HG03135 (cell line): ENCODE measurements around the gene NAV2.

ENCODE experiments used
- ATAC-seq: cut with Tn5 transposase; IDR thresholded peaks from one replicate; pipeline ENCODE4 v1.9.1; 2021; ENCODE audit warnings: mild to moderate bottlenecking, moderate library complexity; ENCODE audit not compliant: unreplicated experiment

The NAV2 gene

GRCh38 chr11:20031155-20032001, 318.7 kb downstream of the NAV2 start:
- ATAC-seq = no peak

DNA sequence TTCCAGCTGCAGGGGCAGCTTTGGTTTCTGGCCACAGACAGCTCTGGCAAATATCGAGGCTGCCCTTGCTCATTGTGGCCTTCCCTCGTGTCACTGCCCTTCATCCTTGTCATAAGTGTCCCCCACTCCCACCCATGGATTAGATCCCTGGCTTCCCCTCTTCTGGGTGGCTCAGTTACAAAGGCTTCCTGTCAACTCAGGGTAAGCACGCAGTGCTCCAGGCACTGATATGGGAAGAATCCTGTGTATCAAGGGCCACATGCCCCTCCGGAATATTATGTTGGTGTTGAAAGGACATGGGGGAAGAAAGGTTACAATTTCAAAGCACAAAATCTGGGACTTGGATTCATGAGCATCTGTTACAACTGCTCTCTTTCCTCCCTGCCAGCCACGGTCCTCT, 319.5 kb downstream of the NAV2 start:
- ATAC-seq = no peak

DNA sequence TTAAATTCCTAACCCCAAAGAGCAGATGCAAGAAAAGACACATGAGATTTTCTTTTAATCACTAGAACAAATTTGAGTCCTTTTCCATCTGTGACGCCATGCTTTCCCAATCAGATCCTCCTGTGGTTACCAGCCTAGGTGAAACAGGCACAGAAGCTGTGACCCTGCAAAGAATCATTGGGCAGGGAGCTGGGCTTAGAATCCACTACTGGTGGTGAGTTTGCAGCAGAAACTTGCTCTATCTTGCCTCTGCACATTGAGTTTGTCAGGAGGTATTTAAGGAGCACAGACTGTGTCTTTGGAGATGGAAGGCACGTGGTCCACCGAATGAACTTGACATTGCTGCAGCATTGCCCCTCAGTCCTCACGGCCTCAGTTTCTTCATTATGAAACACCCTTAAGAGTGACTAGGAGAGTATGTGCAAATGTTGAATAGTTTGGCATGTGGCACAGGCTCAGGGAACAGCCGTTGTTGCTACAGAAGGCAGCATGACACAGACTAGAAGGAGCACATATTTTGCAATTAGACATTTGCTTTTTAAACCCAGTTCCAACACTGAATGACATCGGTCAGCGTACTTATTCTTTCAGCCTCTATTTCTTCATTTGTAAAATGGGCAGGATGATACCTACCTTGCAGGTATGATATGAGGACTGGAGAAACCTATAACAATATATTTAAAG, 320.1 kb downstream of the NAV2 start:
- ATAC-seq = no peak

- no peak for ATAC-seq
Observed at GRCh38 chr11:20033806-20034205, 321.2 kb downstream of the NAV2 start.

DNA sequence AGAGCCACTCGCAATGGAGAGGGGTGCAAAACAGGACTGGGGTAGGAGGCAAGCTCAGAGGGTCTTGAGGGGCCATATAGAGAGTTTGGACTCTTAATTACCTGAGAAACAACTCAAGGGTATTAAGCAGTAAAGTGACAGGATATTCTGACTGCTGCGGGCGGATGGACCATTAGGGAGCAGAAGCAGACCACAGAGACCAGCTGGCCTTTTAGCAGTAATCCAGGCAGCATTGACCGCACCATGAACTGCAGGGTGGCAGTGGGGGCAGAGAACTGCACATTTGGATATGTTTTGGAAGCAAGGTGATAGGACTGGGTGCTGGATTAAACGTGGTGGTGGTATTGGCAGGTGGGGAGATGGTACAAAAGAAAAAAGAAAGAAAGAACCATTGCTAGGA, 322.3 kb downstream of the NAV2 start:
- ATAC-seq = no peak

- ATAC-seq = no peak
Observed at GRCh38 chr11:20035375-20035700, 322.7 kb downstream of the NAV2 start.

DNA sequence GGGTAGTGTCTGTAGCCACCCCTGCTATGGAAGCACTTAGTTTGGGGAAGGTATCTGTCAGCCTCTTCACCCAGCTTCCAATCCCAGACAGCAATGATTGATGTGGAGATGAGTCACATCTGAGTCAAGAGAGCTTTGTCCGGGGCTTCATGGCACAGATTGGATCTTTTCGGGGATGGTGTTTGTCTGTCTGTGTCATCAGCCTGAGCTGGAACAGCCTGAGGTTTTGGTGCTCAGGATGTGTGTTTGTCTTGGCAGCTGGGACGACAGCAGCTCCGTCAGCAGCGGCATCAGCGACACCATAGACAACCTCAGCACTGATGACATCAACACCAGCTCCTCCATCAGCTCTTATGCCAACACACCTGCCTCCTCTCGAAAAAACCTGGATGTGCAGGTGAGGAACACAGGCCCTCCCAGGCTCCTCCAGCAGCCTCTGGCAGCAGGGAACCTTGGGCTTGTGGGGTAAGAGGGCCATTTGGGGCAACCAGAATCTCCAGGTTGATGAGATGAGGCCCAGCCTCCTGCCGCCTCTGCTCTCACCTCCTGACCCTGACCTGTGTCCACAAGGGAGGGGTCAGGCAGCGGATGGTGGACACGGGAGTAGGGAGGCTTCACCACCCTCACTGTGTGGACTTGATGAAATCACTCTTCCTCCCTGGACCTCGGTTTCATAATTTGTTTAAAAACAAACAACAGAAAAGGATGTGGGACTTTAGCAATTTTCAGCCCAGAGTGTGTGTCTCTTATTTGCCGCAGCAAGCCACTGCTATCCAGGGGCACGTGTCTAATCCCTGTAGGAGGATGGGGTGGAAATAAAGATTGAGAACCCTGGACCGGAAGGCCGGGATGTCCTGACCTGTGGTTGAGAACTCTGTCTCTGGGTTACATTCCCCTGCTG, 323.3 kb downstream of the NAV2 start:
- ATAC-seq = no peak

GRCh38 chr11:20036626-20037335, 324.1 kb downstream of the NAV2 start:
- ATAC-seq = no peak

GRCh38 chr11:20037396-20038153, 324.9 kb downstream of the NAV2 start:
- ATAC-seq = no peak

- ATAC-seq = no peak
Observed at GRCh38 chr11:20038412-20038811, 325.8 kb downstream of the NAV2 start.

DNA sequence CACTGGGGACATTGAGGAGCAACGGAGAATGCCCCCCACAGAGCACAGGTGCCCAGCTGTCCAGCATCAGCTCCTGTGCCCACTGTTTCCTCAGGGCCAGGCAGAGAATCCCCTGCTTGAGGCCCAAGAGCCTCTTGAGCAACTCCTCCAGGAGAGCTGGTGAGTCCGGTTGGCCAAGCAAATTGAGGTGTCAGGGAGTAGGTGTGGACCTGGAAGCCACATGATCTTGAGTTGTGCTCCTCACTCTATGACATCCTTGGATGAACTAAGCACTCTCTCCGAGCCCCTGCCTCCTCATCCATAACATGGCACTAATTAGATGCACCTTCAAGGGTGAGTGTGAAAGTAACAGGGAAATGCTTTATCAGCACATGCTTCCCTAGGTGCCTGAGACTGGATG, 326.3 kb downstream of the NAV2 start:
- ATAC-seq = no peak

- no peak for ATAC-seq
Observed at GRCh38 chr11:20041499-20041898, 328.9 kb downstream of the NAV2 start.

- ATAC-seq = no peak
Observed at GRCh38 chr11:20042045-20042639, 329.5 kb downstream of the NAV2 start.

- no peak for ATAC-seq
Observed at GRCh38 chr11:20042811-20043341, 330.2 kb downstream of the NAV2 start.

DNA sequence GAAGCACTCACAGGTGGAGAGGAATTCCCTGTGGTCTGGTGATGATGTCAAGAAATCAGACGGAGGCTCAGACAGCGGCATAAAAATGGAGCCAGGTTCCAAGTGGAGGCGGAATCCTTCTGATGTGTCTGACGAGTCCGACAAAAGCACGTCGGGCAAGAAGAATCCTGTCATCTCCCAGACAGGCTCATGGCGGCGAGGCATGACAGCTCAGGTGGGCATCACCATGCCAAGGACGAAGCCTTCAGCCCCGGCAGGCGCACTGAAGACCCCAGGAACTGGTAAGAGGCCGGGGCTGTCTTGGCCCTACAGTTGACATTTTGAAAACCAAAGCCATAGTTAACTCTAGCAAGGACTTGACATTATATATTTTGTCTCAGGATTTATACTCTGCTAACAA, 331.4 kb downstream of the NAV2 start:
- ATAC-seq = no peak

DNA sequence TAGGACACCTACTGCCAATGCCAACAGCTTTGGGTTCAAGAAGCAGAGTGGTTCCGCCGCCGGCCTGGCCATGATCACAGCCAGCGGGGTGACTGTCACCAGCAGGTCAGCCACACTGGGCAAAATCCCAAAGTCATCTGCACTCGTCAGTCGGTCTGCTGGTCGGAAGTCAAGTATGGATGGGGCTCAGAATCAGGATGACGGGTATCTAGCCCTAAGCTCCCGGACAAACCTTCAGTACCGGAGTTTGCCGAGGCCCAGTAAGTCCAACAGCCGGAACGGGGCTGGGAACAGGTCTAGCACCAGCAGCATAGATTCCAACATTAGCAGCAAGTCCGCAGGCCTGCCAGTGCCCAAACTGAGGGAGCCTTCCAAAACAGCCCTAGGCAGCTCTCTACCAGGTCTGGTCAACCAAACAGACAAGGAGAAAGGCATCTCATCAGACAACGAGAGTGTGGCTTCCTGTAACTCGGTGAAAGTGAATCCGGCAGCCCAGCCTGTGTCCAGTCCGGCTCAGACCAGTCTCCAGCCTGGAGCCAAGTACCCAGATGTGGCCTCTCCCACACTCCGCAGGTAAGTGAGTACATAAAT, 332.6 kb downstream of the NAV2 start:
- no peak for ATAC-seq

GRCh38 chr11:20046416-20046815, 333.8 kb downstream of the NAV2 start:
- ATAC-seq = no peak

- no peak for ATAC-seq
Observed at GRCh38 chr11:20047006-20047768, 334.6 kb downstream of the NAV2 start.
